GM23338 (cell line): ENCODE measurements around the gene PRKAR1B. TPM values are rescaled to one million over a fixed set of nuclear protein-coding genes. Genes with fewer than 3 reads are reported as not detected.

Experiments used
- ATAC-seq: fragments of 200-7000 bp; cut with Tn5 transposase; 3 replicates; pipeline ENCODE4 v1.9.1; 2020
- DNase-seq: peaks from one replicate; pipeline ENCODE4 v3.0.0-alpha.2; 2015; ENCODE audit warnings: low spot score
- H2AFZ ChIP-seq: fragments of 200-600 bp; sonication (generic); 2 replicates; pipeline ENCODE4 v1.8.0; 2016; ENCODE audit warnings: antibody characterized with exemption, mild to moderate bottlenecking, moderate library complexity
- H3F3A ChIP-seq: fragments of 200-600 bp; sonication (generic); replicated peaks from 2 replicates; pipeline ENCODE4 v1.8.0; 2017; ENCODE audit warnings: antibody characterized with exemption, mixed run types, low read depth
- H3K27ac ChIP-seq: fragments of 200-600 bp; sonication (generic); 2 replicates; pipeline ENCODE4 v1.6.1; 2016; ENCODE audit warnings: low read depth
- H3K27me3 ChIP-seq: fragments of 200-600 bp; sonication (generic); 2 replicates; pipeline ENCODE4 v1.8.0; 2016; ENCODE audit warnings: mild to moderate bottlenecking, mixed run types, moderate library complexity; ENCODE audit not compliant: insufficient read depth
- H3K36me3 ChIP-seq: fragments of 200-600 bp; sonication (generic); 2 replicates; pipeline ENCODE4 v1.8.0; 2016; ENCODE audit warnings: mild to moderate bottlenecking; ENCODE audit not compliant: insufficient read depth
- H3K4me1 ChIP-seq: fragments of 200-600 bp; sonication (generic); 2 replicates; pipeline ENCODE4 v1.8.0; 2016; ENCODE audit warnings: mild to moderate bottlenecking, moderate library complexity; ENCODE audit not compliant: insufficient read depth
- H3K4me2 ChIP-seq: fragments of 200-600 bp; sonication (generic); 2 replicates; pipeline ENCODE4 v1.7.1; 2017; ENCODE audit warnings: mixed run types
- H3K4me3 ChIP-seq: fragments of 200-600 bp; sonication (generic); 2 replicates; pipeline ENCODE4 v1.6.1; 2016; ENCODE audit warnings: mixed run types
- H3K79me2 ChIP-seq: fragments of 200-600 bp; sonication (generic); replicated peaks from 2 replicates; pipeline ENCODE4 v1.8.0; 2017; ENCODE audit warnings: mild to moderate bottlenecking; ENCODE audit not compliant: insufficient read depth
- H3K9me2 ChIP-seq: fragments of 200-600 bp; sonication (generic); 2 replicates; pipeline ENCODE4 v1.8.0; 2017; ENCODE audit not compliant: insufficient read depth
- H4K20me1 ChIP-seq: fragments of 200-600 bp; sonication (generic); replicated peaks from 2 replicates; pipeline ENCODE4 v1.8.0; 2017; ENCODE audit warnings: mild to moderate bottlenecking; ENCODE audit not compliant: insufficient read depth
- H3K27ac Mint-ChIP-seq: 2 replicates; pipeline ENCODE4 v1.8.0; 2020; ENCODE audit warnings: inconsistent platforms, mild to moderate bottlenecking, moderate library complexity, mixed read lengths
- H3K27me3 Mint-ChIP-seq: 3 replicates; pipeline ENCODE4 v1.8.0; 2022; ENCODE audit warnings: low read depth, mild to moderate bottlenecking, moderate library complexity, mixed read lengths, inconsistent platforms; ENCODE audit not compliant: insufficient read depth, poor library complexity
- H3K36me3 Mint-ChIP-seq: 3 replicates; pipeline ENCODE4 v1.8.0; 2021; ENCODE audit warnings: low read depth, mild to moderate bottlenecking, inconsistent platforms, moderate library complexity, mixed read lengths
- H3K4me1 Mint-ChIP-seq: 3 replicates; pipeline ENCODE4 v1.8.0; 2020; ENCODE audit warnings: mild to moderate bottlenecking, inconsistent platforms, mixed read lengths
- H3K4me3 Mint-ChIP-seq: 3 replicates; pipeline ENCODE4 v1.8.0; 2021; ENCODE audit warnings: moderate library complexity, mild to moderate bottlenecking, inconsistent platforms, mixed read lengths
- H3K9me3 Mint-ChIP-seq: 3 replicates; pipeline ENCODE4 v1.8.0; 2020; ENCODE audit warnings: moderate library complexity, mild to moderate bottlenecking, inconsistent platforms, mixed read lengths
- CREB1 ChIP-seq: fragments of 250-450 bp; sonication (Bioruptor Pico); IDR thresholded peaks from 2 replicates; pipeline ENCODE4 v1.5.0; 2020; ENCODE audit warnings: low read depth, mild to moderate bottlenecking, moderate library complexity
- CTCF ChIP-seq, 2 experiments: fragments of 200-600 bp in 1 of 2; sonication (generic) in 1 of 2; conservative IDR thresholded peaks; 2 replicates each; pipeline versions ENCODE4 v1.5.1 to v1.6.1; 2016 to 2017; ENCODE audit warnings: antibody characterized with exemption in 2 of 2, low read depth in 2 of 2, mild to moderate bottlenecking in 2 of 2, moderate library complexity in 1 of 2
- EZH2phosphoT487 ChIP-seq: fragments of 200-600 bp; sonication (generic); IDR thresholded peaks from one replicate; pipeline ENCODE4 v1.8.1; 2018; ENCODE audit warnings: antibody characterized with exemption; ENCODE audit not compliant: unreplicated experiment
- JUNB ChIP-seq: IDR thresholded peaks from one replicate; pipeline ENCODE4 v1.6.1; 2016; ENCODE audit warnings: antibody characterized with exemption; ENCODE audit not compliant: unreplicated experiment
- NANOG ChIP-seq: IDR thresholded peaks from 2 replicates; pipeline ENCODE4 v1.6.1; 2016; ENCODE audit warnings: antibody characterized with exemption, borderline replicate concordance
- POLR2AphosphoS5 ChIP-seq: IDR thresholded peaks from 2 replicates; pipeline ENCODE4 v1.6.1; 2016; ENCODE audit warnings: antibody characterized with exemption, low read depth
- REST ChIP-seq: IDR thresholded peaks from one replicate; pipeline ENCODE4 v1.6.1; 2018; ENCODE audit warnings: antibody characterized with exemption; ENCODE audit not compliant: unreplicated experiment
- ZNF114 ChIP-seq: fragments of 250-450 bp; sonication (Bioruptor Pico); IDR thresholded peaks from 2 replicates; pipeline ENCODE4 v1.5.0; 2020; ENCODE audit warnings: mild to moderate bottlenecking, moderate library complexity
- ZNF331 ChIP-seq: fragments of 250-450 bp; sonication (Bioruptor Pico); IDR thresholded peaks from 2 replicates; pipeline ENCODE4 v1.5.0; 2020; ENCODE audit warnings: low read depth, mild to moderate bottlenecking, moderate library complexity
- ZNF462 ChIP-seq: fragments of 250-450 bp; sonication (Bioruptor Pico); IDR thresholded peaks from 2 replicates; pipeline ENCODE4 v1.5.0; 2020; ENCODE audit warnings: mild to moderate bottlenecking, moderate library complexity
- polyA plus RNA-seq: library from polyadenylated mRNA; unstranded; fragments of >200 nt; fragmentation: Nextera tagmentation; extraction: Ambion mirVana; gene quantifications from 2 replicates; pipeline ENCODE4 v1.2.1, GENCODE V29; 2016
- total RNA-seq: library from RNA; depleted of rRNA; stranded (reverse); fragments of >200 nt; shearing (Covaris generic); gene quantifications from 2 replicates; pipeline ENCODE4 v1.2.3, GENCODE V29; 2014

PRKAR1B gene
- total and polyA plus RNA-seq, 2 experiments from 2014 or later: 35.7 to 36.7 TPM

- DNase-seq: no peak
- H3K27ac Mint-ChIP-seq: no peak overlapping the region
- peaks cover 74% of the 10 kb centered on the region for H3K9me3 Mint-ChIP-seq
- Histone ChIP-seq H3K4me1 (peaks cover 7% of the 10 kb centered on the region; the same call in 1 of the 2 replicates), H3K27ac (no peak overlapping the region), H2AFZ (no peak overlapping the region), H3K36me3 (peaks cover 17% of the 10 kb centered on the region; the same call in 1 of the 2 replicates), H3K9me2 (peaks cover 7% of the 10 kb centered on the region; the same call in 1 of the 2 replicates), H4K20me1 (peaks cover 4% of the 10 kb centered on the region; the same call in 1 of the 2 replicates), H3K79me2 (peaks cover 90% of the 10 kb centered on the region), H3F3A (no peaks in the 10 kb centered on the region), H3K27me3 (no peaks in the 10 kb centered on the region), H3K4me2 (no peak overlapping the region), H3K4me3 (no peak overlapping the region)
- peaks cover 32% of the 10 kb centered on the region for H3K27me3 Mint-ChIP-seq
- ATAC-seq: no peak
- H3K4me1 Mint-ChIP-seq: peaks cover 7% of the 10 kb centered on the region; the same call in 2 of the 3 replicates
- TF ChIP-seq EZH2phosphoT487 (no peak), ZNF114 (no peak)
- H3K4me3 Mint-ChIP-seq: no peak overlapping the region
- peaks cover 82% of the 10 kb centered on the region for H3K36me3 Mint-ChIP-seq
These were observed 5.3 kb downstream of the PRKAR1B start for GRCh38 chr7:721619-722248.

GRCh38 chr7:716636-717035, 10.4 kb downstream of the PRKAR1B start:
- Histone ChIP-seq H3K4me3 (no peak overlapping the region), H3K4me1 (0 out of 2 replicates have a peak, but pooled peaks cover 3% of the 10 kb centered on the region), H2AFZ (no peak overlapping the region), H3K27me3 (no peaks in the 10 kb centered on the region), H3K9me2 (no peaks in the 10 kb centered on the region), H4K20me1 (peaks cover 7% of the 10 kb centered on the region), H3K27ac (no peak overlapping the region), H3F3A (no peaks in the 10 kb centered on the region), H3K79me2 (peaks cover 64% of the 10 kb centered on the region), H3K36me3 (no peaks in the 10 kb centered on the region), H3K4me2 (no peak overlapping the region)
- Mint-ChIP-seq H3K4me3 (no peak overlapping the region), H3K9me3 (peaks cover 30% of the 10 kb centered on the region), H3K27ac (no peak overlapping the region), H3K27me3 (peaks cover 17% of the 10 kb centered on the region), H3K4me1 (peaks cover 20% of the 10 kb centered on the region), H3K36me3 (peaks cover 55% of the 10 kb centered on the region)
- no peak for DNase-seq
- ATAC-seq: no peak
- TF ChIP-seq ZNF331 (no peak), ZNF462 (CRISPR knock-in tag) (no peak), CREB1 (CRISPR knock-in tag) (no peak), JUNB (no peak), REST (no peak), NANOG (no peak), ZNF114 (no peak), POLR2AphosphoS5 (no peak), CTCF (conservative IDR thresholded peaks at IDR 0.05; ENCODE audit: low read depth in 2 of 2) (no peak)
